HG03354 (cell line): ENCODE data around the gene C1orf159.
"Not testable (repeated sequence)": the region's sequence is repeated elsewhere in the genome, so short reads cannot be mapped to it uniquely, and the experiment has no call there.

Experiments
- ATAC-seq: cut with Tn5 transposase; IDR thresholded peaks from one replicate; pipeline ENCODE4 v1.9.1; 2021; ENCODE audit warnings: mild to moderate bottlenecking; ENCODE audit not compliant: unreplicated experiment, poor library complexity, severe bottlenecking

Gene C1orf159

GRCh38 chr1:1098681-1099421, 17.0 kb downstream of the C1orf159 start:
- ATAC-seq = no peak

DNA sequence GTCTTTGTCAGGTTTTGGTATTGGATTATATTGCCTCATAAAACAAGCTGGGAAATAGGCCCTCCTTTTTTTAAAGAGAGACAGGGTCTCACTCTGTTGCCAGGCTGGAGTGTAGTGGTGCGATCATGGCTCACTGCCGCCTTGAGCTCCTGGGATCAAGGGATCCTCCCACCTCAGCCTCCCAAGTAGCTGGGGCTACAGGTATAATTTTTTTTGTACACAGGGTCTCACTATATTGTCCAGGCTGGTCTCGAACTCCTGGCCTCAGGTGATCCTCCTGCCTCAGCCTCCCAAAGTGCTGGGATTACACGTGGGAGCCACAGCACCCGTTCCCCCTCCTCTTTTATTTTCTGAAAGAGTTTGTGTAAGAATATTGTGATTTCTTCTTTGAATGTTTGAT, 19.8 kb downstream of the C1orf159 start:
- not testable (repeated sequence) for ATAC-seq

DNA sequence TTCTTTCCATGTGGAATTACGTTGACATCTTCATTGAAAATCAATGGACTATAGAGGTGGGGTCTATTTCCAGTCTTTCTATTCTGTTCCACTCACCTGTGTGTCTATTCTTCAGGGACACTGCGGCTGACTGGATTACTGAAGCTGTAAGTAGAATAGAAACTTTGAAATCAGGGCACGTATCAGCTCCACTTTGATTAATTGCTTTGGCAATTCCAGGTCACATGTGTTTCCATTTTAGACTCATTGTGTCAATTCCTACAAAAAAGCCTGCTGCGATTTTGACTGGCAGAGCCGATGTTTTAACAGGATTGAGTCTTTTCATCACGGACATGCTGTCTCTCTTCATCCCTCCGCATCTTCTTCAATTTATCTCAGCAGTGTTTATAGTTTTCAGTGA, 20.9 kb downstream of the C1orf159 start:
- ATAC-seq = no peak

DNA sequence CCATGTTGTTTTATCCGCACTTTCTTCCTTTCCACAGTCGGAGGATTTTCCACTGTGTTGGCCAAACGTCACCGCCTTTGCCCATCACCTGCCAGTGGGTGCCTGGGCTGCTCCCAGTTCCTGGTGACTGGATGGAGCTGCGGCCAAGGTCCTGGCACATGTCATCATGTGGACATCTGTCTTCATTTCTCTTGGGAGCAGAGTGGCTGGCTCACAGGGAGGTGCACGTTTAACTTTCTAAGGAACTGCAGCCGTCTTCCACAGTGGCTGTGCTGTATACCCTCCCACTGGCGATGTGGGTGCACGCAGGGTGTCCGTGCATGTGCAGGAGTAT, 22.3 kb downstream of the C1orf159 start:
- no peak for ATAC-seq

DNA sequence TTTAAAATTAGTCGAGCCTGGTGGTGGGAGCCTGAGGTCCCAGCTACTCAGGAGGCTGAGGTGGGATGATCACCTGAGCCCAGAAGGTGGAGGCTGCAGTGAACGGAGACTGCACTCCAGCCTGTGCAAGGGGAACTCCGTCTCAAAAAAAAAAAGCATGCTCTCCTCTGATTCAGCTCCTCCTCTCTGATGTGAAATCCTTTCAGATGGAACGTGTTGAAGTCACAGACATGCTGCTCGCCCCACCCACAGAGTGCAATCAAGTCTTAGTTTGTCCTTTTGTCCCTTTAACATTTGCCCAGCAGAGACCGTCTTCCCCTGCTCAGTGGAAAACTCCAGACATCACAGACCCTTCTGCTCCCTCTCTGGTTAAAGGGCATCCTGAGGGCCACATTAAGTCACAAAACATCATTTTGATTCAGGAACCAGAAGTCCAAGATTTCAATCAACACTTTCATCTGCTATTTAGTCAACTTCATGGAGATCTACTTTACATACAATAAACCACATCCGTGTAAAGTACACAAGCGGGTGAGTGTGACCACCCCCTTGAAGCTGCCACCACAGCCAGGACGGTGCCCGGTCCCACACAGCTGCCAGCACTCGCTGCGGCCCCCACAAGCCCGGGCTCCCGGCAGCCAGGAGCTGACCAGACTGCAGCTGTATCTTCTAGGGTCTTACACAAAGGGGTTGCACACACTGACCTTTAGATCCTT, 22.8 kb downstream of the C1orf159 start:
- ATAC-seq = no peak

GRCh38 chr1:1092149-1092855, 23.6 kb downstream of the C1orf159 start:
- ATAC-seq = no peak

GRCh38 chr1:1091344-1092148, 24.3 kb downstream of the C1orf159 start:
- no peak for ATAC-seq

- no peak for ATAC-seq
Measured at GRCh38 chr1:1090424-1091343, 25.2 kb downstream of the C1orf159 start.

GRCh38 chr1:1089731-1090423, 26.0 kb downstream of the C1orf159 start:
- no peak for ATAC-seq

GRCh38 chr1:1088801-1089680, 26.8 kb downstream of the C1orf159 start:
- no peak for ATAC-seq

- no peak for ATAC-seq
Measured at GRCh38 chr1:1088029-1088800, 27.7 kb downstream of the C1orf159 start.

DNA sequence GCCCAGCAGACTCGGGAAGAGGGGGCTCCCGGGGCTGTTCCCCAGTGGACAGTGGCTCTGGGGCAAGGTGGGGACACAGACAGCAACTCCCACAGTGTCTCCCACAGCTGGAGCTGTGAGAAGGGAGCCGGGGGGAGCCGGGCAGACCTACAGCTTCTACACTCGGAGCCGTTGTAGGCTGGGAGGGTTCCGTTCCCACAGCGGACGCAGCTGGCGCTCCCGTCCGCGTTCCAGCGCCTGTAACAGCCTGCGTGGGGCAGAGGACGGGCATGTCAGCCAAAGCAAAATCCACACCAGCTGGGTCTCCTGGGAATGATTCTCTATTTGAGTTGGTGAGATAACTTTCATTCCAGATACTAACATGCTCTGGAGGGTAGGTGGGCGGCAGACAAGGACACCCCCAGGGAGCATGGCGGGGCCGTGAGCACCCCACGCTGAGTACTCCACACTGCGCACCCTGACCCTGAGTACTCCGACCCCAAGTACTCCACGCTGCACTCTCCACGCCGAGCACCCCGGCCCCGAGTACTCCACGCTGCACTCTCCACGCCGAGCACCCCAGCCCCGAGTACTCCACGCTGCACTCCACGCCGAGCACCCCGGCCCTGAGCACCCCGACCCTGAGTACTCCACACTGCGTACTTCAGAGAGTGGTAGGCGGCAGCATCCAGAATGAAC, 28.4 kb downstream of the C1orf159 start:
- no peak for ATAC-seq

- no peak for ATAC-seq
Measured at GRCh38 chr1:1086911-1087341, 29.0 kb downstream of the C1orf159 start.

GRCh38 chr1:1085911-1086841, 29.7 kb downstream of the C1orf159 start:
- ATAC-seq = no peak

- no peak for ATAC-seq
Measured at GRCh38 chr1:1085171-1085841, 30.6 kb downstream of the C1orf159 start.
